Midbrain (tissue), 1 donor: ENCODE results near the gene CLDN9.

Experiments used
- DNase-seq: peaks from one replicate; lab custom pipeline; 2025; lab: John Stamatoyannopoulos, UW

CLDN9 gene

GRCh38 chr16:2974319-2975056, 38.2 kb upstream of the CLDN9 start:
- no peak for DNase-seq

- DNase-seq = no peak
Measured at GRCh38 chr16:2975161-2975795, 37.4 kb upstream of the CLDN9 start.

DNA sequence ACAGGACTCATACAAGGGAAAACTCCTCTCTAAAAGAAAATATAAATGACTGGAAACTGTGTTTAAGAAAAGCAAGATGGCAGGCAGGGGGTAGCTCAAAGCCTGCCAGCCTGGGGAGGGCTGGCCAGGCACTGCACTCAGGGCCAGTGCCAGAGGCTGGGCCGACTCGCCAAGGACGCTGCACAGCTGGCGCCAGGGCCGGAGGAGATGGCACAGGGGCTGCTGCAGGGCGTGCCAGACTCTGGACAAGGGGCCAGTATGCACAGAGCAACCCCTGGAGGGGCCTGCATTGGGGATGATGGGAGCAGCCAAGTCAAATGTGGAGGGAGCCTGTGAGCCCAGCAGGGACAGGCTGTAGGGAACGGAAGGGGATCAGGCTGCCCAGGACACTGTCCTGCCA, 36.5 kb upstream of the CLDN9 start:
- DNase-seq = peak; percentile 18

GRCh38 chr16:2976673-2977072, 36.0 kb upstream of the CLDN9 start:
- no peak for DNase-seq

- DNase-seq = peak; percentile 41
Measured at GRCh38 chr16:2977440-2977839, 35.3 kb upstream of the CLDN9 start.

GRCh38 chr16:2979669-2980226, 33.0 kb upstream of the CLDN9 start:
- DNase-seq = no peak

GRCh38 chr16:2980227-2981176, 32.2 kb upstream of the CLDN9 start, which contains the start of gene PKMYT1:
Gene PKMYT1 (minus strand): TSS chr16:2980446. CDS start chr16:2979657, 789 bp downstream.
- DNase-seq = peak; percentile 89

DNA sequence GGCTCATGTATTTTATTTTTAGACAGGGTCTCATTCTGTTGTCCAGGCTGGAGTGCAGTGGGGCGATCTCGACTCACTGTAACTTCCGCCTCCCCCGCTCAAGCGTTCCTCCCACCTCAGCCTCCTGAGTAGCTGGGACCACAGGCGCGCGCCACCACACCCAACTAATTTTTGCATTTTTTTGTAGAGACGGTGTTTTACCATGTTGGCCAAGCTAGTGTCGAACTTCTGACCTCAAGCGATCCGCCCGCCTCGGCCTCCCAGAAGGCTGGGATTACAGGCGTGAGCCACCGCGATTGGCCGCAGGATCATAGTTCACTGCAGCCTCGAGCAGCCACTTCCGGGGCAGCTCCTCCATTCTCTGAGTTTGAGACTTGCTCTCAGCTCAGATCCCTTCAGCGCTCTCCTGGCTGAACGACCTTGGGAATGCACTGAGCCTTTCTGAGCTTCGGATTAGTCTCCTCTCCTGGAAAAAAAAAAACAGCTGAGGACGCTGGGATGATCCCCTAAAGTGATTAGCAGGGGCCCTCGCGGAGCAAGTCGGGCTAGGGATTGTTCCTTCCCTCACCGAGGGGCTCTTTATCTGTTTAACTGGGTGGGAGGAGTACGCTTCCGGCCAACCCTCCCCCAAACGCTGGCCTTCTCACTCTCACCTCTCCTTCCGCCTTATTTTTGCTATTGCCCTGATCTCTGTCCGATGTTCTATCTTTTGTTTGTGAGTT, 31.4 kb upstream of the CLDN9 start:
- no peak for DNase-seq

- DNase-seq = no peak
Measured at GRCh38 chr16:2981899-2982250, 30.8 kb upstream of the CLDN9 start.

DNA sequence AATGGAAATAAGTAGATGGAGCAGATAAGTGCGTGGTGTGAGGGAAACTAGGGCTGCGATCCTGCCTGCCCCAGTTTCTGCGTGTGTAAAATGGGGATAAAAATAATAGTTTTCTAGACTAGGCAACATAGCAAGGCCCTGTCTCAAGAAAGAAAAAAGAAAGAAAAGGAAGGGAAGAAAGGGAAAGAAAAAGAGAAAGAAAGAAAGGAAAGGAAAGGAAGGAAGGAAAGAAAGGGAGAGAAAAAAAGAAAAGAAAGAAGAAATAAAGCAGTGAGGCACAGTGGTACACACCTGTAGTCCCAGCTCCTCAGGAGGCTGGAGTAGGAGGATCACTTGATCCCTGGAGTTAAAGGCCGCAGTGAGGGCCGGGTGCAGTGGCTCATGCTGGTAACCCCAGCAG, 30.3 kb upstream of the CLDN9 start:
- no peak for DNase-seq

GRCh38 chr16:2983706-2984136, 29.0 kb upstream of the CLDN9 start:
- DNase-seq = peak; percentile 61

DNA sequence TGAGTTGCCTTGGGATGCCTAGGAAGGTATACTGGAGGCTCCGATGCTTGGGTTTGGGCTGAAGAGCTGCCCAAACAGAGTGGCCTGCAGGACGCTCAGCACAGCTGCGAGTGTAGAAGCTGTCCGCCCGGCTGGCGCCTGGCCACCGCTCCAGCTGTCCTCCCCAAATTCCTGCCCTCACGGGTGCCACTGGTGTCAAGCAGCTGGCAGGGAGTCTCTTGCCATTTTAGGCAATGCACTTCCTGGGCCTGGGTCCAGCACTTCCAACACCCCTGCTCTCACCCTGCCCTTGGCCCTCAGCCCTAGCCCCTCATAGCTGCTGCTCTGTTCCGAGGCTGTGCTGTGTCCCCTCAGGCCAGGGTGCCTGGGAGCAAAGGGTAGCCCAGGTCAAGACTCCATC, 27.3 kb upstream of the CLDN9 start:
- no peak for DNase-seq

- DNase-seq = no peak
Measured at GRCh38 chr16:2985893-2986355, 26.8 kb upstream of the CLDN9 start.

DNA sequence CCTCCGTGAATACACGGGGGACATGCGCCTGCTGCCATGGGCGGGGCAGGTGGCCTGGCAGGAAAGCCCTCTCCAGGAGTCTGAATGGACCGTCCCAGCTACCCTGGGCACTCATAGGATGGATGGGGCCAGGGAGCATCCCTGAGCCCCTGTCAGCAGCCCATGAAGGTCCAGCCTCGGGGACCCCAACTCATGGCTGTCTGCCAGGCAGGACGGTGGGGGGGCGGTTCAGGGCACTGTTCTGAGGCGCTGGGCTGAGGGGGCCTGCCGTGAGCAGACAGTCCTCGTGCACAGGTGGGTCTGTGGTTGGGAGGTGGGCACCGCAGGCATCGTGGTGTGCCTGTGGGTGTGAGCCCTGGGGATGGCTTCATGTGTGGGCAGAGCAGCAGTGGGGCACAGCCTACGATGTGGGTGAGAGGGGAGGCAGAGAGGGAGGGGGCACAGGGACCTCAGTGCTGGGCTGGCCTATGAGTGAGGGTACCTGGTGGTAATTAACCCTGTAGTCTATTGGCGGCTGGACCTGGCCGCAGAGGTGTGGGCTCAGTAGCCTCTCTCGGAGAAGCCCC, 26.0 kb upstream of the CLDN9 start:
- DNase-seq = no peak

DNA sequence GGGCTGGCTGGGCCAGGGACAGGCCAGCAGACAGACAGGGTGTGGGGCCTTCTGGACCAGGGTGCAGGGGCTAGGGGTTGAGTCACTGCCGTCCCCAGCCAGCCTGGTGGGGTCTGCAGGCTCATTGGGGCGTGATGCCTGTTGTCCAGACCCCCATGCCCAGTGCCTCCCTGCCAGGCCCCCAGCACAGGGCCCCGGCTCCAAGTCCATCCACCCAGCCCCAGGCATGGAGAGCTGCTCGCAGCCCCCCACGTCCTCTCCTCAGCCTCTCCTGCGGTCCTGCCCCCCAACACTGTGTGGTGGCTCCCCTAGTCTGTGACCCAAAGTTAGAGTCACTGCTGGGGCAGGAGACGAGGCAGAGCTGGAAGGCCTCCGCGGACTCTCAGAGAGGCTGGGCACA, 25.4 kb upstream of the CLDN9 start:
- no peak for DNase-seq

GRCh38 chr16:2987833-2988232, 24.9 kb upstream of the CLDN9 start:
- no peak for DNase-seq

DNA sequence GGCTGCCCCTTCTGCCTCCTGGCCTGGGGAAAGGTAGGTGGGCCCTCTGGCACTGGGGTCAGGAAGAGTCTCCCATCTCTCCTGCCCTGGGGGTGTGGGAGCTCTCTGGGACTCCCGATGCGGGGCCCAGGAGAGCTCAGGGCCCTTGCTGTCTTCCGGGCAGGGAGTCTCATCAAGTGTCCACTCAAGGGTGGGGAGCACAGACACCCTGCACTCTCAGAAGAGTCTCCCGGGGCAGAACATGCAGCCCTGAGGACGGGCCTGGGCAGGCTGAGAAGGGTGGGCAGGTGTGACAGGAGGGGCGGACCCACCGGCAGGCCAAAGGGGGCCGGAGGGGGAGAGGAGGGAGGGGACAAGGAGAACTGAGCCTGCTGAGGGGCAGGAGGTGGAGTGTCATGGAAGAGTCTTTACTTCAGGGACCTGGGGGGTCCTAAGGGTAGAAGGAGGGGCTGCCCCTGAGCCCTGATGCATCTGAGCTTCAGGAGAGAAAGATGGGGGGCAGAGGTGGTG, 24.1 kb upstream of the CLDN9 start:
- DNase-seq = no peak

DNA sequence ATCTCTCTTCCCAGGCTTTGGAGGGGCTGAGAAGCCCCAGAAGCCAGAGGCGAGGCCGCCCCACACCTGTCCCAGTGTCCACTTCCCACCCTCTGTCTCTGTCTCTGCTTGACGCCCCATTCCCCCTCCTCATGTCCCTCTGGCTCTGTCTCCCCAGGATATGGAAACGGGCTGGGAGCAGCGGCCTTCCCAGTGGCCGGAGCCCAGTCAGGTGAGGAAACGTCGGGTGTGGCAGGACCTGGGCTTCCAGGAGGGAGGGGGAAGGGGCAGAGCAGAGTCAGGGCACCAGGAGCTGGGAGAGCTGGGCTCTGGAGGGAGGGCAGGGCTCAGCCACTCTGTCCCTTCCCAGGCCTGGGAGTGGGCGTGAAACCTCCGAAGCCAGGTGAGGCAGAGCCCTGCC, 21.8 kb upstream of the CLDN9 start:
- no peak for DNase-seq

DNA sequence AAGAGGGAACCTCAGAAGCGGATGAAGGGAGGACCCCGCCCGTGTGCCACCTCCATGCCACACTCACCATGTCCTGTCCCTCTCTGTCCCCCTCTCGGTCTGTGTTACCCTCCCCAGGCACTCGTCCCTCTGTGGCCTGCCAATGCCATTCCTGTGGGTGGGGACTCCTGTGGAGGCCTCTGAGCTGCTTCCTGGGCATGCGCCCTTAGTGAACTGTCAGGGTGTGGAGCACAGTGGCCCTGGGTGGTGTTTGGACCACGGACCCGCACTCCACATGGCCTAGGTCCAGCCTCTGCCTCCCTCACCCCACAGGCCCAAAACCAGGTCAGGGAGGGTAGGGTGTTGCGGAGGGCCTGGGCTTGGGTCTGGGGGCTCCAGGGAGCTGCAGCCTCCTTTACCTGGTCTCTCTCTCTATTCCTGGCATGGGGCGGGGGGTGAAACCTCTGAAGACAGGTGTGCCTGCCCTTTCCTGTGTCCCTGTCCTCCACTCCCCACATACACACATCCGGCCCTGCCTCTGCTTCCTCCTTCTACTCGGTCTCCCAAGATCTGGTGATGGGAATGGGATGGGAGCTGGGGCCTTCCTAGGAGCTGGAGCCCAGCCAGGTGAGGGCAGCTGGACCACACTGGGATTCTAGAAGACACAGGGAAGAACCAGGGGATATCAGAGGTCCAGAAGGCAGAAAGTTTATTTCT, 21.0 kb upstream of the CLDN9 start:
- no peak for DNase-seq

DNA sequence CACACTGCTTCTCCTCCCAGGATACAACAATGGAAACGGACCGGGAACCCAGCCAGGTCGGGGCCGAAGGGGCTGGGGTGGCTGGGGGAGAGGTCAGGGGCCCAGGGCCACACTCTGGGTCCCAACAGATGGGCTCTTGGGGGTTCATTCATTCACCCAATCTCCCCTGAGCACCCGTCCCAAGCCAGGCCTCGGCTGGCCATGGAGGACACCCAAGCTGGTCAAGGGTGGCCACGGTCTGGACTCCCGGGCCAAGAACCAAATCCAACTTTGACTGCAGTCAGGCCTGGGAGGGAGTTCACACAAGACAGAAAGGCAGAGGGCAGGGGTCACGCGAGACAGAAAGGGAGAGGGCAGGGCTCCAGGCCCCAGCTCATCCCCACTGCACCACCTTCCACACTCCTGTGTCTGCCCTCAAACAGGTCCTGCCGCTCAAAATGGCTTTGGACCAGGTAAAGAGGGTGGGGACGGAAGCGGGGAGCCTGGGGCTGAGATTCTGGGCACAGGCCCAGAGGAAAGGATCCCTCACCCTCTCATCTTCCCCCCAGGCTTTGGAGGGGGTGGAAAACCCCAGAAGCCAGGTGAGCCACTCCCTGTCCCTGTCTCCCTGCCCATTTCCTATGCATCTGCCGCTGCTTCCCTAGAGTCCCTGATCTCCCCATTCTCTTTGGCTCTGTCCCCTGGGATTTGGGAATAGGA, 20.2 kb upstream of the CLDN9 start:
- no peak for DNase-seq
